ENCODE results near the gene RPS15.

Gene RPS15

GRCh38 chr19:1469255-1470054, 31.3 kb downstream of the RPS15 start:
- Histone ChIP-seq H3K27ac (ENCODE audit: low read depth in 2 of 2, low read length in 2 of 2) (no peak overlapping the region), H3K36me3 (ENCODE audit: control insufficient read depth in 2 of 2, insufficient read depth in 2 of 2, low read length in 2 of 2) (no peaks in the 10 kb centered on the region), H3K9me3 (ENCODE audit: control insufficient read depth in 2 of 2, low read length in 2 of 2) (no peaks in the 10 kb centered on the region), H3K9ac (ENCODE audit: low read depth in 1 of 2, low read length in 2 of 2) (no peak overlapping the region), H3K27me3 (ENCODE audit: control insufficient read depth in 2 of 2, insufficient read depth in 2 of 2, low read length in 2 of 2) (peaks cover 33 to 54% of the 10 kb centered on the region in 2 donors), H3K4me1 (ENCODE audit: control insufficient read depth in 2 of 2, insufficient read depth in 2 of 2, low read length in 2 of 2) (peaks cover 33 to 35% of the 10 kb centered on the region in 2 donors), H3K4me3 (ENCODE audit: low read length in 2 of 2) (peak overlapping the region in 1 of 2 donors; percentile 55)

- H3K27me3 ChIP-seq (ENCODE audit: control insufficient read depth in 2 of 2, insufficient read depth in 2 of 2, low read length in 2 of 2): peaks cover 33 to 54% of the 10 kb centered on the region in 2 donors
- no peak overlapping the region for H3K27ac ChIP-seq (ENCODE audit: low read depth in 2 of 2, low read length in 2 of 2)
- H3K4me1 ChIP-seq (ENCODE audit: control insufficient read depth in 2 of 2, insufficient read depth in 2 of 2, low read length in 2 of 2): peaks cover 33 to 35% of the 10 kb centered on the region in 2 donors
Observed at GRCh38 chr19:1470055-1470304, 31.8 kb downstream of the RPS15 start.

DNA sequence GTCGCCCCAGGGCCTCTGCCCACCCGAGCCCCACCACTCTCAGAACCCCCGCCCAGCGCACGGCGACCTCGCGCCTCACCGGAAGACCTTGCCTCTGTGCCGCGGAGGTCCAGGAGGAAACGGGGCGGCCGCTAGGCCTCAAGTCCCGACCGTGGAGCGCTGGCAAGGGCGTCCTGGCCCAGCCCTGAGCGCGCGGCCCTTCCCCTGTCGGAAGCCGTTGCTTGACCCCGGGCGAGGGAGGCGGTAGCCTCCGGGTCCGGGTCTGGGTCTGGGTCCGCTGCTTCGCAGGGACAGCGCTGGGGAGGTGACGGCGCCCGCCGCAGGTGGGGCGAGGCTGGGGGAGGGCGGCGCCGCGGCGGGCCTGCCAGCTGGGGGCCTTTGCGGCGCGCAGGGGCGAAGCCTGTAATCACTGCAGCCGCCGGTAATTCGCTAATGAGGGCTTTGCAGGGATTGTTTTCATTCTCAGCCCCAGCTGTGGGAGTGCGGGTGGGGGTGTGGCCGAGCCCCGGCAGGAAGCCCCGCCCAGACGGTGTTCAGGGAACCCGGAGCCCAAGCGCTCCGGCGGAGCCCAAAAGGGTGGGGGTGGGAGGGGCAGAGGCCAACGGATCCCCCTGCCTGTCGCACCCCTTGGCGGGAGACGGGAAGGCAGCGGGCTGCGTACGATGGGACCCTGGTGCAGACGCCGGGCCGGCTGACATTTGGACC, 32.3 kb downstream of the RPS15 start:
- no peak overlapping the region for H3K9ac ChIP-seq (ENCODE audit: low read depth in 1 of 2, low read length in 2 of 2)
- peaks cover 32 to 35% of the 10 kb centered on the region in 2 donors for H3K4me1 ChIP-seq (ENCODE audit: control insufficient read depth in 2 of 2, insufficient read depth in 2 of 2, low read length in 2 of 2)
- no peaks in the 10 kb centered on the region for H3K36me3 ChIP-seq (ENCODE audit: control insufficient read depth in 2 of 2, insufficient read depth in 2 of 2, low read length in 2 of 2)
- H3K27ac ChIP-seq (ENCODE audit: low read depth in 2 of 2, low read length in 2 of 2): no peak overlapping the region
- peak overlapping the region; percentile 48 to 55 for H3K4me3 ChIP-seq (ENCODE audit: low read length in 2 of 2)
- H3K9me3 ChIP-seq (ENCODE audit: control insufficient read depth in 2 of 2, low read length in 2 of 2): no peaks in the 10 kb centered on the region
- peaks cover 33 to 54% of the 10 kb centered on the region in 2 donors for H3K27me3 ChIP-seq (ENCODE audit: control insufficient read depth in 2 of 2, insufficient read depth in 2 of 2, low read length in 2 of 2)

More at GRCh38 chr19:1470055-1470304, 31.8 kb downstream of the RPS15 start:
- Histone ChIP-seq H3K9ac (ENCODE audit: low read depth in 1 of 2, low read length in 2 of 2) (no peak overlapping the region), H3K36me3 (ENCODE audit: control insufficient read depth in 2 of 2, insufficient read depth in 2 of 2, low read length in 2 of 2) (no peaks in the 10 kb centered on the region), H3K9me3 (ENCODE audit: control insufficient read depth in 2 of 2, low read length in 2 of 2) (no peaks in the 10 kb centered on the region), H3K4me3 (ENCODE audit: low read length in 2 of 2) (peak overlapping the region; percentile 41 to 55)

DNA sequence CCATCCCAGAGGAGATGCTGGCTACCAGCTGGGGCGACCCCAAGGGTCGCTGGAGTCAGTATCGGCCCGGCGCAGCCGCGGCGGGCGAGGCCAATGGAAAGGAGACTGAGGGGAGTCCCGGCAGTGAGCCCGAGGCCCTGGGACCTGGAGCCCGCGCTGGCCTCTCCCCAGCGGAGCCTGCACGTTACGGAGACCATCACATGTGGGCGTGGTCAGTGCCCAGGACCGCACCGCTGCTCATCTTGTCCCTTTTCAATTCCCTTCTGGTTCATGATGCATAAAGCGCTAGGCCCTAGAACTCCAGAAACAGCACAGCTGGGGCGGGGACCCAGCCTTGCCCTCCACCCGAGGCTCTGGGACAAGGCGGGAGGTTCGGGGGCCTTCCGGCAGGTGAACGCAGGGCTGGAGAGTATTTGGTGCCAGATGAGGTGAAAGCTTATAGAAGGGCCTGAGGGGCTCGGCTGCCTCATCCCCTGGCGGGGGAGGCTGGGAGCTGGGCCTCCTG, 32.9 kb downstream of the RPS15 start:
- H3K9ac ChIP-seq (ENCODE audit: low read depth in 1 of 2, low read length in 2 of 2): no peak overlapping the region
- no peaks in the 10 kb centered on the region for H3K9me3 ChIP-seq (ENCODE audit: control insufficient read depth in 2 of 2, low read length in 2 of 2)
- peaks cover 27 to 35% of the 10 kb centered on the region in 2 donors for H3K4me1 ChIP-seq (ENCODE audit: control insufficient read depth in 2 of 2, insufficient read depth in 2 of 2, low read length in 2 of 2)
- no peaks in the 10 kb centered on the region for H3K36me3 ChIP-seq (ENCODE audit: control insufficient read depth in 2 of 2, insufficient read depth in 2 of 2, low read length in 2 of 2)
- peak overlapping the region; percentile 20 to 48 for H3K4me3 ChIP-seq (ENCODE audit: low read length in 2 of 2)
- no peak overlapping the region for H3K27ac ChIP-seq (ENCODE audit: low read depth in 2 of 2, low read length in 2 of 2)
- peaks cover 33 to 49% of the 10 kb centered on the region in 2 donors for H3K27me3 ChIP-seq (ENCODE audit: control insufficient read depth in 2 of 2, insufficient read depth in 2 of 2, low read length in 2 of 2)

- H3K36me3 ChIP-seq (ENCODE audit: control insufficient read depth in 2 of 2, insufficient read depth in 2 of 2, low read length in 2 of 2): peaks cover 3% of the 10 kb centered on the region in 2 donors
- H3K9ac ChIP-seq (ENCODE audit: low read depth in 1 of 2, low read length in 2 of 2): no peak overlapping the region
- H3K4me1 ChIP-seq (ENCODE audit: control insufficient read depth in 2 of 2, insufficient read depth in 2 of 2, low read length in 2 of 2): peaks cover 26 to 35% of the 10 kb centered on the region in 2 donors
- no peaks in the 10 kb centered on the region for H3K9me3 ChIP-seq (ENCODE audit: control insufficient read depth in 2 of 2, low read length in 2 of 2)
- H3K4me3 ChIP-seq (ENCODE audit: low read length in 2 of 2): no peak overlapping the region
- no peak overlapping the region for H3K27ac ChIP-seq (ENCODE audit: low read depth in 2 of 2, low read length in 2 of 2)
- H3K27me3 ChIP-seq (ENCODE audit: control insufficient read depth in 2 of 2, insufficient read depth in 2 of 2, low read length in 2 of 2): peaks cover 31 to 48% of the 10 kb centered on the region in 2 donors
Observed at GRCh38 chr19:1471515-1472160, 33.4 kb downstream of the RPS15 start.

GRCh38 chr19:1472231-1473084, 34.3 kb downstream of the RPS15 start:
- no peaks in the 10 kb centered on the region for H3K9me3 ChIP-seq (ENCODE audit: control insufficient read depth in 2 of 2, low read length in 2 of 2)
- no peak overlapping the region for H3K4me3 ChIP-seq (ENCODE audit: low read length in 2 of 2)
- no peak overlapping the region for H3K9ac ChIP-seq (ENCODE audit: low read depth in 1 of 2, low read length in 2 of 2)
- H3K27ac ChIP-seq (ENCODE audit: low read depth in 2 of 2, low read length in 2 of 2): no peak overlapping the region
- H3K4me1 ChIP-seq (ENCODE audit: control insufficient read depth in 2 of 2, insufficient read depth in 2 of 2, low read length in 2 of 2): peaks cover 26 to 31% of the 10 kb centered on the region in 2 donors
- H3K36me3 ChIP-seq (ENCODE audit: control insufficient read depth in 2 of 2, insufficient read depth in 2 of 2, low read length in 2 of 2): peaks cover 3% of the 10 kb centered on the region in 2 donors
- peaks cover 28 to 41% of the 10 kb centered on the region in 2 donors for H3K27me3 ChIP-seq (ENCODE audit: control insufficient read depth in 2 of 2, insufficient read depth in 2 of 2, low read length in 2 of 2)

DNA sequence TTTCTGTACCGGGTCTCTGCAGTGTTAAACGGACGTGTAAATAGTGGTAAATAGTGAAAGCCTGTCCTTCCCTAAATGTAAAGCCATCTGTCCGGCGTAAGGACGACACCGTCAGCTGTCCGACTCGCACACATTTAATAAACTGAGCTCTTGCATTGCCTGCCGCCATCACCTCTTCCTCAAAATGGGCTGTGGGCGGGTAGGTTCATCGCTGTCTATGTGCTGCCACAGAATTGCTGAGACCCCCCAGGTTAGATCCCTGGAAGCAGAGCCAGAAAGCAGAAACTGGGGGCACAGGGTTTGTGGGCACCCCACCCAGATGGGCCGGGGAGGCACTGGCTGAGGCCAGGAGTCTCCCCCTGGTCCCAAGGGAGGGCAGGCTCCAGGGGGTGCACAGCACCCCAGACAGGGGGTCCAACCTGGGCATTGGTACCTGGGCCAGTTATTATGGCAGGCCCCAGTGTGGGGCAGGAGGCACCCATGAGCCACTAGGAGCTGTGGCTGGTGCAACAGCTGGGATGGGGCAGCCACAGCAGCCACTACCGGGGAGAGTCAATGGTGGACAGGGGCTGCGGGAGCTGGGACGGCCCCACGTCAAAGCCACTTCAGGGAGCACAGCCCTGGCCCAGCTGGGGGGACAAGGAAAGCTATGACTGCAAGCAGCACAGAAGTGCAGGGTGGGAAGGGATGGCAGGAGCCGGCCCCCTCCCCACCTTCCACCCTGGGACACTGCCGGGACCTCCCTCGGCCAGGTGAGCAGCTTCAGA, 35.1 kb downstream of the RPS15 start:
- no peak overlapping the region for H3K4me3 ChIP-seq (ENCODE audit: low read length in 2 of 2)
- H3K9me3 ChIP-seq (ENCODE audit: control insufficient read depth in 2 of 2, low read length in 2 of 2): no peaks in the 10 kb centered on the region
- peaks cover 3% of the 10 kb centered on the region in 2 donors for H3K36me3 ChIP-seq (ENCODE audit: control insufficient read depth in 2 of 2, insufficient read depth in 2 of 2, low read length in 2 of 2)
- peaks cover 21 to 26% of the 10 kb centered on the region in 2 donors for H3K4me1 ChIP-seq (ENCODE audit: control insufficient read depth in 2 of 2, insufficient read depth in 2 of 2, low read length in 2 of 2)
- H3K27ac ChIP-seq (ENCODE audit: low read depth in 2 of 2, low read length in 2 of 2): no peak overlapping the region
- peaks cover 24 to 34% of the 10 kb centered on the region in 2 donors for H3K27me3 ChIP-seq (ENCODE audit: control insufficient read depth in 2 of 2, insufficient read depth in 2 of 2, low read length in 2 of 2)
- H3K9ac ChIP-seq (ENCODE audit: low read depth in 1 of 2, low read length in 2 of 2): no peak overlapping the region

DNA sequence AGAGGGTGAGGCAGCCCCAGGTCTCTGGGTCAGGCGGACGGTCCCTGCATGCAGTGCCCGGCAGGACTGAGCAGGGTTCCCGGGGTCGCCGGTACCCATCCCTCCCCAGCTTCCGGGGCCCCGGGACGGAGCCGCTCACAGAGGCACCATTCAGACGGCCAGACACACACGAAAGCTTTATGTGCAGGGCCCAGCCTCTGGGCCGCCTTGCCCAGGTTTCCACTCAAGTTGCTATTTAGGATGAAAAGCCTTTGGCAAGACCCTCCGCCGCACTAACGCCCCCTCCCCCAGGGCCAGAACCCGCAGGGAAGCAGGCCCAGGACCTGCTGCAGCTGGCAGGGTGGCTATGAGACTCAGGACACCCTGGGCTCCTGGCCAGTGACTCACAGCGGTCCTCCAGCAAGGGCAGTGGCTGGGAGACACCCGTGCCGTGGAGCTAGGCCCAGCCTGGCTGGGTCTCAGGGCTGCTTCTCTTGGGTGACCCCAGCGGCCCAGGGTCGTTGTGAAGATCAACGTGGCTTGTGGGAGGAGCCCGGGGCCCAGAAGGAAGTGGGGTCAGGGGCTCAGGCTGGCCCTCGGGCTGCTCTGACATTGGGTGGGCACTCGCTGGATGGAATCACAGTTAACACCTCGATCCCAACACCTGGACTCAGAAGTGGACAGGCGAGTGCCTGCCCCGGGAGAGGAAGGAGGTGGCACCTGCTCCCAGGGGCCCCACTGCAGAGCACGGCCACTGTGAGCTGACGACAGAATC, 36.0 kb downstream of the RPS15 start:
- peaks cover 25 to 27% of the 10 kb centered on the region in 2 donors for H3K4me1 ChIP-seq (ENCODE audit: control insufficient read depth in 2 of 2, insufficient read depth in 2 of 2, low read length in 2 of 2)

More for the DNA sequence above, 36.0 kb downstream of the RPS15 start:
- no peak overlapping the region for H3K27ac ChIP-seq (ENCODE audit: low read depth in 2 of 2, low read length in 2 of 2)
- no peak overlapping the region for H3K9ac ChIP-seq (ENCODE audit: low read depth in 1 of 2, low read length in 2 of 2)
- no peaks in the 10 kb centered on the region for H3K9me3 ChIP-seq (ENCODE audit: control insufficient read depth in 2 of 2, low read length in 2 of 2)
- peaks cover 21 to 31% of the 10 kb centered on the region in 2 donors for H3K27me3 ChIP-seq (ENCODE audit: control insufficient read depth in 2 of 2, insufficient read depth in 2 of 2, low read length in 2 of 2)
- no peak overlapping the region for H3K4me3 ChIP-seq (ENCODE audit: low read length in 2 of 2)
- H3K36me3 ChIP-seq (ENCODE audit: control insufficient read depth in 2 of 2, insufficient read depth in 2 of 2, low read length in 2 of 2): peaks cover 3% of the 10 kb centered on the region in 2 donors

Data from mucosa of rectum (tissue), 2 donors.